NT2/D1 (cell line): ENCODE results near the gene TBC1D10A.

ENCODE experiments used
- SUZ12 ChIP-seq: IDR thresholded peaks from 2 replicates; pipeline ENCODE4 v1.6.1; 2011; ENCODE audit not compliant: insufficient read length, insufficient read depth; ENCODE audit errors: extremely low read depth
- YY1 ChIP-seq: IDR thresholded peaks from 2 replicates; pipeline ENCODE4 v1.6.1; 2011; ENCODE audit not compliant: insufficient read length, insufficient read depth
- ZNF274 ChIP-seq: IDR thresholded peaks from 2 replicates; pipeline ENCODE4 v1.6.1; 2011; ENCODE audit warnings: mild to moderate bottlenecking, low read depth, low read length

DNA sequence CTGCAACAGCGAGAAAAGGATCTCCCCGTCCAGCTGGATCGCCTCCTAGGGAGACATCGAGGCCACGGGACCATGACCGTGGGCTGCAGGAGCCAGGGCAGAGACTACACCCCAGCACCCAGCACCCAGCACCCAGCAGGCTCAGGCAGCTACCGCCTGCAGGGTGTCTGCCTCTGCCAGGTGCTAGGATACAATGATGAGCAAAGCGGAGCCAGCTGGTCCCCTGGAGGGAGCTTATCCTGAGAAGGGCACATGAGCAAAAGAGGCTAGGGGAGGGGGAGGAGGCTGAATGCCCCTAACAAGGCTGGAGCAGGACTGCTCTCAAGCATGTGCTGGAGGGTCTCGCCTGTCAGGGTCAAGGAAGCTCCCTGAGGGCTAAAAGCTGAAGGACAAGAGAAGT, 32.7 kb downstream of the TBC1D10A start:
- TF ChIP-seq SUZ12, result no peak
- no peak for TF ChIP-seq YY1
- no peak for TF ChIP-seq ZNF274
